ENCODE measurements around the gene PTPRN2.
"Not testable (repeated sequence)": the region's sequence is repeated elsewhere in the genome, so short reads cannot be mapped to it uniquely, and the experiment has no call there.

Gene PTPRN2

DNA sequence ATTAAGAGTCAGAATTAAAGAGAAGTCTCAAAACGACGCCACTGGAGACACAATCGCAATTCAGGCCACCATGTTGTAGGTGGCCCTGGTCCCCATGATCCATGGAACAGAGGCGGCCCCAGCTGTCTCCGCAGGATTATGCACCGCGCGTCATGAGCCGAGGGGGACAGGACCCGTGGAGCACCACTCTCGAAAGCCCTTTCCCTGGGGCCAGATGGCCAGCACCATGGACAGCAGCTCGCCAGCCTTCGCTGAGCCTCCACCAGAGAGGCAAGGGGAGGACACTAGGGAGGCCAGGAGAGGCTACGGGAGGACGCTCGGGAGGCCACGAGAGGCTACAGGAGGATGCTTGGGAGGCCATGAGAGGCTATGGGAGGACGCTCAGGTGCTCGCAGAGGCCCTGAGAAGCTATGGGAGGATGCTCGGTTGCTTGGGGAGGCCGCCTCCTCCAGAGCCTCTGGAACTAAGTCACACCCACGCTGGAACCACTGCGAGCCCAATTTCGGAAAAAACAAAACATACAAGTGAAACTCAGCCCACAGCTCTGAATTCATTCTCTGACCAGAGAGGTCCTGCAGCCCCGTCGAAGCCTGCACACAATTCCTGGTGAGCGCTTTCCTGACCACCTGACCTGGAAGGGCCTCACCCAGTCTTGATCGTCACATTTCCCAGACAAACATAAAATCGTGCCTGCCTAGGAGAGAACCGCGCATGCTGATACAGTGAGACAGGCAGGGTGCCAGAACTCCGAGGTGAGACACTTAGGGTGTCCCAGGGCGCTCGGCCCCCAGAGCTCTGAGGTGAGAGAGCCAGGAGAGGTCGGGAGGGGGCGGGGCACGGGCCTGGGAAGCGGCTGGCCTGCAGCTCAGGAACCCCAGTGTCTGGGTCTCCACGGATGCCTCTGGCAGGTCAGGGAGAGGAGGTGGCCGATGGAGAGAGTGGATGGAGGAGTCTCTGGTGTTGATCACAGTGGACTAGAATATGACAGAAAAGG lies 224.4 kb downstream of the PTPRN2 start:
- TF ChIP-seq POLR2A (IDR thresholded peaks at IDR 0.05; ENCODE audit: low read depth, low read length), result no peak
- no peak for FAIRE-seq
- no peak for DNase-seq (ENCODE audit: insufficient read length, low spot score)

DNA sequence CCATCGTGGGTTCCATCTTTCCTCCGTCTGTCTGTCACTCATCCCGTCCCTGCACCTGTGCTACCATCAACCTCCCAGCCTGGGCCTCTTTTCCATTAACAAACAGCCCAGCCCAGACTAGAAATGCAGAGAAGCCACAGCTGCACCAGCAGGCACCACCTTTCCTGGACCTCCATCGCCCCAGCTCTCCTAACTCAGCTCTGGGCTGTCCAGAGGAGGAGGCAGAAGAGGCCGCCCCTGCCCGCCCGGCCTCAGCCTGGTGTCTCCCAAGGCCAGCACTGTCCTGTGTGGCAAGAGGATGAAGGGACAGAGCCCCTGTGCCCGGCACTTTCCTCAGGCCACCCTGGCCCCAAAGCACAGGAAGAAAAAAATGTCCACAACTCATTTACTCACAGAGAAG lies 225.6 kb downstream of the PTPRN2 start:
- FAIRE-seq, result no peak
- TF ChIP-seq POLR2A (IDR thresholded peaks at IDR 0.05; ENCODE audit: low read depth, low read length), result no peak
- no peak for DNase-seq (ENCODE audit: insufficient read length, low spot score)

DNA sequence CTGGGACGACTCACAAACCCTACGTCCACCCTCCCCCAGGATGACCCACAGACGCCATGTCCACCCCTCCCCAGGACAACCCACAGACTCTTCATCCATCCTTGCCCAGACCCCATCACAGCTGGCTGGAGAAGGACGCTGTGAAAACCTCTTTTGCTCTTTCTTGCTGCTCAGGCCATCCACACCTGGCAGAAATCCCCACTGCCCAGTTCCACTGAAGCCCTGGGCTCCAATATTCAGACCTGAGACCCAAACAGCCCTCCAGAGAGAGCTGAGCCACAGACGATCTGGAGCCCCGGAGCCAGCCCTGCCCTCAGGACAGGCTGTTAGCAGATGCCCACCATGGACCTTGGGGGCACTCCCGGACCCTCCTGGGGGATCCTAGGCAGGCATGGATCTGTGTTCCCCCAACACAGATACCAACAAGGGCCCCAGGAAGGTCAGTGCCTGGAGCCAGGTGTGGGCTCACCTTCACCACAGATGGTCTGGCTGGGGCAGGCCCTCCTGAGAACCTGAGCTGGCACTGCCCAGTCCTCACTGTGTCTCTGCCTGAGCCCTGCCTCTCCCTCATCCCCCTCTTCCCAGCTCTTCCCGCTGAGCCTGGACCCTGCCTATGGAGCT lies 226.2 kb downstream of the PTPRN2 start:
- no peak for TF ChIP-seq POLR2A (IDR thresholded peaks at IDR 0.05; ENCODE audit: low read depth, low read length)
- DNase-seq (ENCODE audit: insufficient read length, low spot score) (no peak), FAIRE-seq (no peak)

DNA sequence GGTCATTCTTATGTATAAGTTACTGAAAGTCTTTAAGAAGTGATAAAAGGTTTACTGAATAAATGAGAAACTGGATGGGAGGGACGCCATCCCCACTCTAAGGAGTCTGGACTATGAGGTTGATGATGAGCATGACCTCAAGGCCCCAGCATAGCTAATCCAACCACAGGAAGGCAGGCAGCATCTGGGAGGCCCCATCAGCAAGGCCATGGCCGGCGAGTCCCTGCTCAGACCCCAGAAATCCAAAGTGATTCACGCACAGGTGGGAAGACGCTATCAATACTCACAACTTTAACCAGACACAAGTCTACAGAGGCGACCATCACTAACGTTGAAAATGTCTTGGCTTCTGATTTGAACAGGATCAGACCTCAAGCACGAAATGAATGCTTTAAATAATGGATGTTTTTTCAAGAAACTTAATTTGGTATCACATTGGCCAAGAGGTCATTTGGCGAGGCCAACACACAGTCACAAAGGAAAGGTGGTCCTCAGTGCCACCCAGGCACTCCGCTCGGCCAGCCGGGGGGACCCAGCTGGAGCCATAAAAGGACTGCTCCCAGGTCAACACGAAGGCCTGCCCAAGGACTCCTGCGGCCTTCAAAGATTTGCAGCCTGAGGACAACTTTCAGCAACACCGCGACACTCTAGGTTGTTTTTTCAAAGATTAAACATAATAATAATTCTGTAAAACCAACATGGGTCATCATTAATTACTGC lies 228.5 kb downstream of the PTPRN2 start:
- FAIRE-seq (no peak), DNase-seq (ENCODE audit: insufficient read length, low spot score) (no peak)
- TF ChIP-seq POLR2A (IDR thresholded peaks at IDR 0.05; ENCODE audit: low read depth, low read length), result no peak

DNA sequence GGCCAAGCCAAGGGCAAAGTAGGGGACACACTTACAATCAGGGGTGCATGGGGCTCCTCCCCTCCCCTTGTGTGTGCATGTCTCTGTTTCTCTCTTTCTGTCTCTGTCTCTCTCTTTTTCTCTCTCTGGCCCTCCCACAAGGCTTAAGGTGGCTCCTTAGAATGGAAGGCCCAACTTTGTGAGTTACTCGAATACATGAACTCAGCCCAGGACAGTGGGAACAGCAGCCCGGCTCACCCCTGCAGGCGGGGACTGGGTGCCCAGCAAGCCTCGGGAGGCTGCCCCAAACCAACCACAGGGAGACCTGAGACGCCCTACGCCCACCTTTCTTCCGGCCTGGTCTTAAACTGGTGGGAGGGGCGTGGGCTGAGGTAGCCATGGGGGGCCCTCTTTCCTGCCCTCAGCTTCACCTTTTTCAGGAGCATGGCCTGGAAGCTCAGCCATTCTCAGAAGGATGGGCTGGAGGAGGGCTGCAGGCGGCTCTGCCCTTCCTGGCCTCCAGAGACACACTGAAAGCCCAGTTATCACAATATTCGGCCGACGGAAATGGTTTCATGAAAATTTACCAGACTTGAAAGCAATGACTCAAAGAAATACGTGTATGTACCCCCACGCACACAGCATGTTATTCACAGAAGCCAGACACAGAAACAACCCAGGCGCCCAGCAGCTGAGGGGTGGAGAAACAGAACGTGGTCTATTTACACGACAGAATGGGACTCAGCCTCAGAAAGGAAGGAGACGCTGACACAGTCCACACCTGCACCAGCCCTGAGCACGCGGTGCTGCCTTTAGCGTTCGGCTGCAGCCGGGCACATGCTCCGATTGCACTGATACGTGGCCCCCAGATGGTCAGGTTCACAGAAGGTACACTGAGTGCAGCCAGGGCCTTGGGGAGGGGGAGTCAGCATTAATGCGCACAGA lies 229.5 kb downstream of the PTPRN2 start:
- no peak for FAIRE-seq

DNA sequence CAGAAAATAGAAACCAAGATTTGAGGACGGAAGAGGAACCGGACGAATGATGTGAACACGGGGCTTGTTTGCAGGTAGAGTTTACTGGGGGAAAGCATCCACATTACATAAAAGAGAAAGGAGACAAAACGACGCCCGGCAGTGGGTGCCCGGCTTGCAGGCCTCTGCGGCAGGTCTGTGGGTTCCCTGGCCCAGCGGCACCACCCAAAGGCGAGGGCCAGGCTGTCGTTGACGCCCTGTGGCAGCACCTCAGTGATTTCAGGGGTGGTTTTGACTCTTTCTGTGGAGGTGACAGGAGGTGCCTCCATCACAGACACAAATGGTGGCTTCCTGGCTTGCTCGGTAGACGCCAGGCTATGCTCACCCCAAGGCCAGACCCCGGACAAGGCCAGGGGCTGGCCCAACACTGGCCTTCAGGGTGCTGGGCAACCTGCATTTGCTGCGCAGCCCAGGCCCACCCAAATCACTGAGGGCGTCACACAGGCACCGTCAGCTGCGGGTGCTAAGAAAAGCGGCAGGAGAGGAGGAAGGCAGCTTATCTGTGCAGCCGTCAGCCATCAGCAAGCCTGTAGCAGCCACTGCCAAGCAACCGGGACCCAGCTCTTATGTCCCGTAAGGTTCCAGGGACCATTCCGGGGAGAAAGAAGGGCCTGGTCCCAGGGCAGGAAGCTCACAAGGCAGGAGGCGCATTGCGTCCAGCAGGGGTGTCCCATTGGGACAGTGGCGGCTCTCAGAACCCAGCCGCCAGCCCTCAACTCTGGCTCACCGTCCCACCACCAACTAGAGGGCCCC lies 230.3 kb downstream of the PTPRN2 start:
- no peak for FAIRE-seq
- no peak for DNase-seq (ENCODE audit: insufficient read length, low spot score)
- TF ChIP-seq POLR2A (IDR thresholded peaks at IDR 0.05; ENCODE audit: low read depth, low read length), result no peak

More for the DNA sequence above, 229.5 kb downstream of the PTPRN2 start:
- no peak for DNase-seq (ENCODE audit: insufficient read length, low spot score)
- no peak for TF ChIP-seq POLR2A (IDR thresholded peaks at IDR 0.05; ENCODE audit: low read depth, low read length)

DNA sequence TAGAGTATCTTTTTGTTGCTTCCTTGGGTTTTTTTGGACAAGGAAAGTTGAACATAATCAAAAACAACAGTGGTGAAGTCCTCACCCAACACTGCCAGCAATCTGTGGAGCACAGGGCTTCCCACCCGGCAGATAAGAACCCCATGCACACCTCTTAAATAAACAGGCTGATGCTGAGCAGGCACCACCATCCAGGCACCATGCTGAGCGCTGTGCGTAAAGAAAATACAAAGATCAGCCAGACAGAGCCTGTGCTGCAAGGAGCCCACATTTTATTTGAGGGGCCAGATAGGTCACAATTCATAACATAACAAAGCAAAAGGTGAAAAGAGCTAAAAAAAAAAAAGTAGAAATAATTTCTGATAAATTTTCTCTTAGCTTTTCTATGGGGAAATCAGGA lies 231.2 kb downstream of the PTPRN2 start:
- DNase-seq (ENCODE audit: insufficient read length, low spot score) (no peak), FAIRE-seq (no peak)
- no peak for TF ChIP-seq POLR2A (IDR thresholded peaks at IDR 0.05; ENCODE audit: low read depth, low read length)

DNA sequence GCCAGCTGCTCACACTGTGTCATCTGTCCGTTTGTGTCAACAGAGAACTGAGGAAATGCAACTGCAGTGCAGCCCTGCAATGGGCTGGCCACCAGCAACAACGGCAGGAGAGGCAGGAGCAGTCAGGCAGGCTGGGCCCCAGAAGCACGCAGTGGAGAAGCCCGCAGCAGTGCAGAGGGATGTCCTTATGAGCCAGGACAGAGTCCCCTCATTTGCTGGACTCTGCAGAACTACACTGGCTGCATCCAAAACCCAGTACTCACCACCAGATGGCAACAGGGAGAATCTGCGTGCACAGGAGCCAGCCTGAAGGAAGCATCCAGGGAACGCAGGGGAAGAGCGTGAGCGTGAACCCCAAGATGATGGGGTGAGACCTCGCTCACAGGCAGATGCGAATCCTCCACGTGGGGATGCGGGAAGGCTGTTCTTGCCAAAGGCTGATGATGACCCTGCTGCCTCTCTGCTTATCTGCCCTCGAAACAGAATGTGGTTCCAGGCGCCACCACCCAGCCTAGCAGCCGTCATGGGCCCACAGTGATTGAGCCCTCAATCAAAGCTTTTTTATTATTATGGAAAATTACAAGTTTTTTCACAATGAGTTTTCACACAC lies 232.1 kb downstream of the PTPRN2 start:
- FAIRE-seq, result no peak
- DNase-seq (ENCODE audit: insufficient read length, low spot score), result no peak
- no peak for TF ChIP-seq POLR2A (IDR thresholded peaks at IDR 0.05; ENCODE audit: low read depth, low read length)

DNA sequence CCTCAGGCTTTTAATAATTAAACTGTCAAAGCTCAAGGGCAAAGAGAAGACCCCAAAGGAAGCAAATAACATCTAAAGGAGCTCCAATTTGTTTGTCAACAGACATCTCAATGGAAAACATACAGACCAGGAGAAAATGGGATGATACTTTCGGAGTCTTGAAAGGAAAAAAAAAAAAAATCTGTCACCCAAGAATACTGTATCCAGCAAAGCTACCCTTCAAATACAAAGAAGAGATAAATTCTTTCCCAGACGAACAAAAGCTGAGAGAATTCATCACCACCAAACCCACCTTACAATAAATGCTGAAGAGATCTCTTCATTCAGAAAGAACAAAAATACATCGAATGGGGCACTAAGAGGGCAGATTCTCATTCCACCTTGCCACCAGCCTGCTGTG lies 232.8 kb downstream of the PTPRN2 start:
- DNase-seq (ENCODE audit: insufficient read length, low spot score), result no peak
- no peak for FAIRE-seq
- no peak for TF ChIP-seq POLR2A (IDR thresholded peaks at IDR 0.05; ENCODE audit: low read depth, low read length)

DNA sequence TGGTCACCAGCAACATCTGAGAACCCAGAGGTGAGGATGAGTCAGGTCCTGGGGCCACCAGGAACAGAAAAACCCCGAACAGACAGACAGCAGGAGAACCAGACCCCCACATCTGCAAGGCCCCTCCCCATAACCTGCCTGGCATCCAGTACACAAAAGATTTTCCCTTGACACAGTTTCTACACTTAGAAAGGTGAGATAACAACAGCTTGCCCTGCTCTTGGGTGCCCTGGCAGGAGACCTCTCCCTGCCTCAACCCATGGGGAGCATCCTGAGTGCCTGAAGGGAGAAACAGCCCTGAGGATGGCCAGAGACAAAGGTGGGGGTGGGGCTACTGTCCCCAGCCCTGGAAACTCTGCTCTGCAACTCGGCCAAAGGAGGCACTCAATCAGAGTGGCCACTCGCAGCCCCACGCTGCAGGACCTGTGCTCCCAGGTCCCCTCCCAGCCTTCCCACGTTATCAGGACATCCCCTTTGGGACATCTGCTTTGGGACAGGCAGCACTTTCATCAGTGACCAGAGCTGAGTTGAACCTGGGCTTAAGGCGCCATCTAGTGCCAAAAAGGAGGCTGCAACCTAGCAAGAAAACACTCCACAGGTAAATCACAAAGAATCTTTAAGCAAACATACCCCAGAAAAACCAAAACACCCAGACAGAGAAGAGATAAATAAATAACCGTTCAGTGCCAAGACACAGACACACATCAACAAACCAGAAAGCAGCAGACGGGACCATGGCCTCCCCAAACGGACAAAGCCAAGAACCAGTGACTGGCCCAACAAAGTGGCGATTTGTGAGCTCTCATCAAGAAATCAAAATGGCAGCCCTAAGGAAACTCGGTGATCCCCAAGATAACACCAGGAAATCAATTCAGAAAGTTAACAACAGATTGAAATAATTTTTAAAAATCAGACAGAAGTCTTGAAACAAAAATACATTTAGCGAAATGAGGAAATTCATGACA lies 233.7 kb downstream of the PTPRN2 start:
- FAIRE-seq (no peak), DNase-seq (ENCODE audit: insufficient read length, low spot score) (peak; percentile 22)
- TF ChIP-seq POLR2A (IDR thresholded peaks at IDR 0.05; ENCODE audit: low read depth, low read length), result no peak

DNA sequence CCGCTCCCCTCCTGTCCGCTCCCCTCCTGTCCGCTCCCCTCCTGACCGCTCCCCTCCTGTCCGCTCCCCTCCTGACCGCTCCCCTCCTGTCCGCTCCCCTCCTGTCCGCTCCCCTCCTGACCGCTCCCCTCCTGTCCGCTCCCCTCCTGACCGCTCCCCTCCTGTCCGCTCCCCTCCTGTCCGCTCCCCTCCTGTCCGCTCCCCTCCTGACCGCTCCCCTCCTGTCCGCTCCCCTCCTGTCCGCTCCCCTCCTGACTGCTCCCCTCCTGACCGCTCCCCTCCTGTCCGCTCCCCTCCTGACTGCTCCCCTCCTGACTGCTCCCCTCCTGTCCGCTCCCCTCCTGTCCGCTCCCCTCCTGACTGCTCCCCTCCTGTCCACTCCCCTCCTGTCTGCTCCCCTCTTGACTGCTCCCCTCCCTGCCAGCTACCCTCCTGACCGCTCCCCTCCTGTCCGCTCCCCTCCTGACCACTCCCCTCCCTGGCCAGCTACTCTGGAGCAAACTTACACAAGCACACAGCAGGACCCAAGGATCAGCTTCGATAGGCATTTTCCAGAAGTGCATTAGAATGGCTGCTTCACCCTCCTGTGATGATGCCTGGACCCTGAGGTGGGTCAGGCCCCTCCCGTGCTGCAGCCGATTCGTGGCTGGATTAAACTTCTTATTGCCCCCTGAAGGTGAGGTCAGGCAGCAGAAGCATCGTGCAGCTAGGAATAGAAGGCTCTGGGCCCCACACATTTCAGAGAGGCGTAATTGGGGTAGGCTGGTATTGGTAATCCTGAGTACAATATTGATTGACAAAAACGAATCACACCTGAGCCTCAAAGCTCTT lies 235.5 kb downstream of the PTPRN2 start:
- FAIRE-seq, result not testable (repeated sequence)

More for the DNA sequence above, 235.5 kb downstream of the PTPRN2 start:
- DNase-seq (ENCODE audit: insufficient read length, low spot score), result not testable (repeated sequence)
